Fibroblast of lung (primary cell): ENCODE data around the gene PMAIP1. TPM values are rescaled to one million over a fixed set of nuclear protein-coding genes. Genes with fewer than 3 reads are reported as not detected.

Experiments used
- DNase-seq, 2 donors: peaks; one replicate each; pipeline versions ENCODE4 v3.0.0 to v3.0.0-alpha.2; 2010; ENCODE audit warnings: low read depth in 2 of 2
- H2AFZ ChIP-seq: 2 replicates; pipeline ENCODE4 v1.5.1; 2012; ENCODE audit warnings: low read length, control low read depth, inconsistent platforms
- H3K27ac ChIP-seq: 2 replicates; pipeline ENCODE4 v1.5.1; 2011; ENCODE audit warnings: low read length, control low read depth; ENCODE audit not compliant: insufficient read depth
- H3K27me3 ChIP-seq: 2 replicates; pipeline ENCODE4 v1.5.1; 2011; ENCODE audit warnings: mild to moderate bottlenecking, low read length; ENCODE audit not compliant: control insufficient read depth, insufficient read depth
- H3K36me3 ChIP-seq: 2 replicates; pipeline ENCODE4 v1.5.1; 2011; ENCODE audit warnings: low read length; ENCODE audit not compliant: control insufficient read depth, insufficient read depth
- H3K4me1 ChIP-seq: 2 replicates; pipeline ENCODE4 v1.5.1; 2011; ENCODE audit warnings: low read length; ENCODE audit not compliant: control insufficient read depth, insufficient read depth; ENCODE audit errors: extremely low read depth
- H3K4me2 ChIP-seq: 2 replicates; pipeline ENCODE4 v1.5.1; 2011; ENCODE audit warnings: low read length, control low read depth; ENCODE audit not compliant: insufficient read depth; ENCODE audit errors: extremely low read depth
- H3K4me3 ChIP-seq, 4 experiments: fragments of 200-600 bp in 1 of 4; sonication (generic) in 1 of 4; replicated peaks in 1 of 4; 2 replicates each; pipeline ENCODE4 v1.5.1; 2011 to 2016; ENCODE audit warnings: low read length in 4 of 4, low read depth in 3 of 4, mild to moderate bottlenecking in 3 of 4, control low read depth in 2 of 4, inconsistent platforms in 1 of 4, mixed read lengths in 1 of 4; ENCODE audit not compliant: insufficient read depth in 1 of 4; ENCODE audit errors: control extremely low read depth in 1 of 4
- H3K79me2 ChIP-seq: 2 replicates; pipeline ENCODE4 v1.5.1; 2012; ENCODE audit warnings: mild to moderate bottlenecking, low read length, inconsistent platforms; ENCODE audit not compliant: control insufficient read depth, insufficient read depth
- H3K9ac ChIP-seq: 2 replicates; pipeline ENCODE4 v1.5.1; 2011; ENCODE audit warnings: mild to moderate bottlenecking, low read length, control low read depth; ENCODE audit not compliant: insufficient read depth
- H3K9me3 ChIP-seq: 2 replicates; pipeline ENCODE4 v1.5.1; 2012; ENCODE audit warnings: low read depth, low read length; ENCODE audit not compliant: control insufficient read depth, insufficient read depth
- H4K20me1 ChIP-seq: 2 replicates; pipeline ENCODE4 v1.5.1; 2011; ENCODE audit warnings: low read length; ENCODE audit not compliant: control insufficient read depth, insufficient read depth; ENCODE audit errors: extremely low read depth
- CTCF ChIP-seq, 2 donors: IDR thresholded peaks in 1 of 2; conservative IDR thresholded peaks in 1 of 2; 1 replicate in 1 of 2; 2 replicates in 1 of 2; pipeline ENCODE4 v1.5.1; 2011 to 2012; ENCODE audit warnings: low read length in 2 of 2, control low read depth in 1 of 2, inconsistent platforms in 1 of 2, low read depth in 1 of 2, mild to moderate bottlenecking in 1 of 2
- EZH2 ChIP-seq: IDR thresholded peaks from 2 replicates; pipeline ENCODE4 v1.5.1; 2012; ENCODE audit warnings: low read length, control low read depth, mild to moderate bottlenecking; ENCODE audit errors: missing control alignments
- polyA plus RNA-seq, 2 donors: library from polyadenylated mRNA; depleted of rRNA in 1 of 2; stranded (reverse) in 1 of 2; unstranded in 1 of 2; fragments of >200 nt; gene quantifications; 2 replicates each; pipeline ENCODE4 v1.2.1, GENCODE V29; 2011 to 2012; ENCODE audit warnings: missing spikeins in 1 of 2
- total RNA-seq: library from RNA; depleted of rRNA; stranded (reverse); fragments of >200 nt; gene quantifications from 2 replicates; pipeline ENCODE4 v1.2.1, GENCODE V29; 2014

The PMAIP1 gene
- total and polyA plus RNA-seq, 2 donors (not counting 1 experiment from before 2014, with no cell fraction given) = 8.5 to 34.7 TPM

GRCh38 chr18:59905686-59906091, 5.9 kb downstream of the PMAIP1 start:
- TF ChIP-seq EZH2 (no peak), CTCF (conservative IDR thresholded peaks at IDR 0.05 in 1 of 2, IDR thresholded peaks at IDR 0.05 in 1 of 2; ENCODE audit: low read depth in 1 of 2, low read length in 2 of 2) (no peak)
- Histone ChIP-seq H4K20me1 (no peaks in the 10 kb centered on the region), H3K9me3 (no peaks in the 10 kb centered on the region), H3K27ac (no peak overlapping the region), H3K9ac (no peak overlapping the region), H3K4me1 (peaks cover 20% of the 10 kb centered on the region), H3K36me3 (peaks cover 2% of the 10 kb centered on the region), H3K4me3 (no peak overlapping the region), H3K79me2 (peaks cover 14% of the 10 kb centered on the region), H3K4me2 (no peak overlapping the region), H2AFZ (no peak overlapping the region), H3K27me3 (no peaks in the 10 kb centered on the region)
- DNase-seq = no peak

- no peaks in the 10 kb centered on the region for H4K20me1 ChIP-seq
- H3K27ac ChIP-seq = no peak overlapping the region
- no peak for DNase-seq
- no peaks in the 10 kb centered on the region for H3K27me3 ChIP-seq
- peaks cover 2% of the 10 kb centered on the region for H3K36me3 ChIP-seq
- H2AFZ ChIP-seq = no peak overlapping the region
- no peak overlapping the region for H3K9ac ChIP-seq
- no peak for TF ChIP-seq CTCF (conservative IDR thresholded peaks at IDR 0.05 in 1 of 2, IDR thresholded peaks at IDR 0.05 in 1 of 2; ENCODE audit: low read depth in 1 of 2, low read length in 2 of 2)
- no peak for TF ChIP-seq EZH2
- no peak overlapping the region for H3K4me2 ChIP-seq
- no peaks in the 10 kb centered on the region for H3K9me3 ChIP-seq
- peaks cover 9% of the 10 kb centered on the region for H3K79me2 ChIP-seq
- peaks cover 24% of the 10 kb centered on the region for H3K4me1 ChIP-seq
- H3K4me3 ChIP-seq = no peak overlapping the region
These were observed 6.4 kb downstream of the PMAIP1 start for GRCh38 chr18:59906203-59906602.

- TF ChIP-seq CTCF (conservative IDR thresholded peaks at IDR 0.05 in 1 of 2, IDR thresholded peaks at IDR 0.05 in 1 of 2; ENCODE audit: low read depth in 1 of 2, low read length in 2 of 2) = no peak
- no peak for TF ChIP-seq EZH2
- no peaks in the 10 kb centered on the region for H3K27me3 ChIP-seq
- H2AFZ ChIP-seq = no peak overlapping the region
- no peak for DNase-seq
- H3K79me2 ChIP-seq = peaks cover 3% of the 10 kb centered on the region
- H3K9ac ChIP-seq = no peak overlapping the region
- no peaks in the 10 kb centered on the region for H4K20me1 ChIP-seq
- no peak overlapping the region for H3K27ac ChIP-seq
- H3K4me1 ChIP-seq = peaks cover 24% of the 10 kb centered on the region
- H3K9me3 ChIP-seq = no peaks in the 10 kb centered on the region
- H3K4me2 ChIP-seq = no peak overlapping the region
- H3K36me3 ChIP-seq = peaks cover 2% of the 10 kb centered on the region
- H3K4me3 ChIP-seq = no peak overlapping the region
These were observed 7.4 kb downstream of the PMAIP1 start for GRCh38 chr18:59907172-59907571.
